Activated T-cell treated with anti-CD3 and anti-CD28 coated beads for 24 hours (primary cell): ENCODE data around the gene BRAT1.
A peak's percentile ranks its signal among the peaks of the same experiment; 100 is the strongest.

Experiments
- DNase-seq: peaks from one replicate; pipeline ENCODE4 v3.0.0-alpha.2; 2020; ENCODE audit warnings: low read depth

BRAT1 gene

GRCh38 chr7:2510130-2510776 lies 45.1 kb downstream of the BRAT1 start:
- no peak for DNase-seq

- no peak for DNase-seq
These were observed 45.9 kb downstream of the BRAT1 start for GRCh38 chr7:2509298-2509906.

DNA sequence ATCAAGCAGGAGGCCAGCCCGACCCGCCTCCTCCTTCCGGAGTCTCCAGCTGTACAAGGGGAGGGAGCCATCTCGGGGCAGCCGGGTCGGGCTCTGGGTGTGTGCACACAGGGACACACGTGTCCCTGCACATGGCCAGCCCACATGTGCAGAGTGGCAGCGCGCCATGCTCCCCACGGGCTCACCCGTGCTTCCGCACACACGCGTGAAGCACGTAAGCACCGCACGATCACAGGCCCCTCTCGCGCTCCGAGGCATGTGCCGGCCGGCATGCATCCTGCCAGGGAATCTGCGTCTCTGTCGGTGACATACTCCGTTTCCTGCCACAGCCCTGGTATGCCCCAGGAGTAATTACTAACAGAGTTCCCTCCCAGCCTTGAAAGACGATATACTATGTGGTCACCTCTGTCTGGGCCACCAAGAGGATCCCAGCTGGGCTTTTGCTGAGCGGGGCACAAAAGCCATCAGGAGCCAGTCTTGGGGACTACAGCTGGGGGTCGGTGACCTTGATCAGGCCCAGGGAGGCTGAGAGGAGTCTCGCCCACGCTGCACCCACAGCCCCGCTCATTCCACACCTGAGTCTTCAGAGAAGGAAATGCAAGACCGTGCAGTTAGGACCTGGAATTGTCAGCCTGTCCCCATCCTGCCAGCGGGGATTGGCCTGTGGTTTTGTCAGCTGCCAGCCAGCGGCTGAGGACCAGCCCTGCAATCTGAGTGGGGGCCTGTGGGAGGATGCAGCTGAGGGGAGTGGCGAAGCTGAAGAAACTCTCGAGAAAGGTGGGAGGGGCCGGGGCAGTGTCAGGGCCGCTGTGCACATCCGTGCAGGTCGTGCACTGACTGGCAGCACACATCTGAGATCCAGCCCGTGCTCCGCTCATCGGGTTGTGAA lies 46.8 kb downstream of the BRAT1 start:
- DNase-seq, result peak; percentile 51

DNA sequence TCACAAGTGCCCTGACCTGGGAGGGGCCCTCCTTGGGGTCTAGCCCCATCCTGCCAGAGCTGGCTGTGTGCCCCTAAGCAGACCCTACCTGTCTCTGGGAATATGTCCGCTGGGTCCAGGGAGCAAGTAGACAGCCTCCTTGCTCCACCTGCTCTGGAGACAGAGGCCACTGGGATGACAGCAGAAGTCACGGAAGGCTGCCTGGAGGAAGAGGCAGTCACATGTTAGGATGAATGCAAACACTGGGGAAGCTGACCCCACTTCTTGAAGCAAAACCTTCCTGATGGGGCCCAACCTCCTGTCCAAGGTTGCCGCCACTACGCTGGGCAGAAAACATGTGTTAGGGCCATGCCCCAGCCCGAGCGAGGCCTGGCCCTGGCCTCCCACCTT lies 47.4 kb downstream of the BRAT1 start:
- no peak for DNase-seq

DNA sequence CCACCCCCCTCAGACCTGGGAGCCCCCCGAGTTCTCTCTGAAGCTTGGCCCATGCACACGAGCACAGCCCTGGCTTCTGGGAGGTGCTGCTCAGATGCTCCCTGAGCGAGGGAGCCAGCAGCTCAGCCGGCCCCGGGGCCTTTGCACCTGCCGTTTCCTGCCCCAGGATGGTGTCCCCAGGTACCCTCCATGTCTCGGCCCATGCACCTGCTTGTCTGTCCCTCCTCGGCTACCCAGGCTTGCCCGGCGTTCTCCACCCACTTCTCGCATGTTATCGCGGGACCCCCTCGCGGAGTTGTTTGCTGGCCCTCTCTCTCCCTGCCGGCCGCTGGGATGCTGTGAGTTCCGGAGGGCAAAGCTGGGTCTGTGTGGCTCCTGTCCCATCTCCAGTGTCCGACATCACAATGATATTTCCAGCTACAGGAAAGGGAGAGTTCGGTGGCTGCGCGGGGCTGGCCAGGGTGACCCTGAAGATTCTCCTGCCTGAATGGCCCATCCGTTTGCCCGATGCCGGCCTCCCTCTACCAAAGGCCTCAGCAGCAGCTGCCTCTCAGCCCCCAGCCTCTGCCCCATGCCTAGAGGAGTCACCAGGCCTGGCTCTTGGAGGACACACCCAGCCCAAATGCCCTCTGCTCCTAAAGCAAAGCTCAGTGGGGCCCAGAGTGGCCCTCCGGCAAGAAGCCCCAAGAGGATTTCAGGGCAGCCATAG lies 48.0 kb downstream of the BRAT1 start:
- DNase-seq, result no peak

- DNase-seq, result no peak
These were observed 49.9 kb downstream of the BRAT1 start for GRCh38 chr7:2505401-2505800.

- no peak for DNase-seq
These were observed 50.4 kb downstream of the BRAT1 start for GRCh38 chr7:2504889-2505375.

GRCh38 chr7:2504128-2504888 lies 51.0 kb downstream of the BRAT1 start:
- no peak for DNase-seq

DNA sequence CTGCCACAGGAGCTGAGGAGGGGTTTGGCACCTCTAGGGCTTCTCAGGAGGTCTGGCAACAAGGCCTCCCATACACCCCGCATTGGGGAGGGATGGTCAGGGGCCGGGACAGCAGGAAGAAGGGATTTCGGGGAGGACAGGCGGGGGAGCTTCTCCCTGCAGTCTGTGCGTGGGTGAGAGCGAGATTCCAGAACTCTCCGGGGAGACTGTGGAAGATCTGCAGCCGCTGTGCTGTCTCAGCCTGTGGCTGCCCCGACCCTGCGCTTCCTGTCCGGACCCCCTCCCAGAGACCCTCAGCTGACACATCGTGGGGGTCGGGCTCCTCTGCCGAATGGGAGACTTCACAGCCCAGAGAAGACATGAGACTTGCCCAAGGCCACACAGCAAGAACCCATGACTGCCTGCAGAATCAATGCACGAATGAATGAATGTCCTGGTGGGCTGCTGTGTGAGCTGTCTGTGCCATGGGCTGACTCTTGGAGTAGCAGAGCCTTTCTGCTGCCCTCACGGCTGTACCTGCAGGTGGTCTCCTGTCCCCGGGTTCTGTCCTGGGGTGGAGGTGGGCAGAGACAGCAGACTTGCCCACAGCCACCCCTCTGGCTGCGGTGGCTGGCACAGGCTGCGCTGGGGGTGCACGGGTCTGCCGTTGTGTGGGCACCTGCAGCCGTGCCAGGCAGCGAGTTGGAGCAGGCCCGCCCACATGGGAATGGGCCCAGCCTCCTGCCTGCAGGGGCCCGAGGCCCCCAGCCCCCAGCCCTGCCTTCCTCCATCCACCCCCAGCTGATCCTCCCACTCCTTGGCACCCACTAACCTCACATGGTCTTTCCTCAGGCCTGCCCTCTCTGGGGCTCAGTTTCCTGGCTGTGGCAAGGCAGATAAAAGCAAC lies 52.0 kb downstream of the BRAT1 start:
- DNase-seq, result no peak

GRCh38 chr7:2502647-2502966 lies 52.7 kb downstream of the BRAT1 start:
- DNase-seq, result no peak

DNA sequence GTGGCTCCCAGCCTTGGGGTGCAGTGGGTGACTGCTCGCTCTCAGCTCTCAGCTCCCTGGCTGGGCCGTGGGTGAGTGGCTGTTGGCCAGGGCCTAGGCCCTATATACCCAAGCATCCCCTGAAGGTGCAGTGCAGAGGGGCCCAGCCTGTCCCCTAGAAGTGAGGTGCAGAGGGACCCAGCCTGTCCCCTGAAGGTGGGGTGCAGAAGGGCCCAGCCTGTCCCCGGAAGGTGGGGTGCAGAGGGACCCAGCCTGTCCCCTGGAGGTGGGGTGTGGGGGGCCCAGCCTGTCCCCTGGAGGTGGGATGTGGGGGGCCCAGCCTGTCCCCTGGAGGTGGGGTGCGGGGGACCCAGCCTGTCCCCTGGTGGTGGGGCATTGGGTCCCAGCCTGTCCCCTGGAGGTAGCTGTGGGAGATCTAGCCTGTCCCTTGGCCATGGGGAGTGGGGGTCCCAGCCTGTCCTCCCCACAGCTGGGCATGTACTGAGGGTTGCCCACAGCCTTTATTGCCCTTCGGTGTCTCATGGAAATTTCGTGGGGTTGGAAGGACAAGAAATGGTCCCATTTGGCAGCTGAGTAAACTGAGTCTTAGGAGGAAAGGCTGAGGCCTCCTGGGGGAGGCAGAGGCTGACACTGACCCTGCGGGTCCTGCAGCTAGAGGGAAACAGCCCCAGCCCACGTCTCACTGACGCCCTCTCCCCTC lies 53.2 kb downstream of the BRAT1 start:
- DNase-seq, result no peak

DNA sequence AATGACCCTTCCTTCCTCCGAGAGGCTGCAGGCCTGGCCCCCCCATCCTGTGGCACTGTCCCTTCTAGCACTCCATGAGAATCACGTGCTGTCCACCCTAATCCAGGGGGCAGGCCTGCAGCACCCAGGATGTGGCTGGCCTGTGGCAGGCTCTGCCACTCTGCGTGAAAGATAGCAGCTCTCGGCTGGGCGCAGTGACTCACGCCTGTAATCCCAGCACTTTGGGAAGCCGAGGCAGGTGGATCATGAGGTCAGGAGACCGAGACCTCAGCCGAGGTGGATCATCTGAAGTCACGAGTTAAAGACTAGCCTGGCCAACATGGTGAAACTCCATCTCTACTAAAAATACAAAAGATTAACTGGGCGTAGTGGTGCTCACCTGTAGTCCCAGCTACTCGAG lies 54.6 kb downstream of the BRAT1 start:
- no peak for DNase-seq

GRCh38 chr7:2499719-2500430 lies 55.4 kb downstream of the BRAT1 start:
- no peak for DNase-seq

DNA sequence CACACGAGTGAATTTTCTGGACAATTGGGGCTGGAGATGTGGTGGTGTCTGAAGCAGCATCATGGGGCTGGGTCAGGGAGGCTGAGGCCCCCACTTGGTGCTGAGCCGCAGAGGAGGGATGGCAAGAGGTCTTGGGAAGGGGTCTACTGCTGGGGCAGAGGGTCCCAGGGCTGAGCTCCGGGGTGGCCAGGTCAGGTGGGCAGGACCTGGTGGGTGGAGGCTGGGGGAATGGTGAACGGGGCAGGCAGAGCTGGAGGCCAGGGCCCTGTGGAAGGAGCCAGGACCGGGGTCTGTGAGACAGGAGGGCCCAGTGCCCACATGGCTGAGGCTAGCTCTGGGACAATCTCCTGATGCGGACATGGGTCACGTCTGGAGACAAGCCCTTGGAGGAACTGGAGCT lies 56.1 kb downstream of the BRAT1 start:
- no peak for DNase-seq

DNA sequence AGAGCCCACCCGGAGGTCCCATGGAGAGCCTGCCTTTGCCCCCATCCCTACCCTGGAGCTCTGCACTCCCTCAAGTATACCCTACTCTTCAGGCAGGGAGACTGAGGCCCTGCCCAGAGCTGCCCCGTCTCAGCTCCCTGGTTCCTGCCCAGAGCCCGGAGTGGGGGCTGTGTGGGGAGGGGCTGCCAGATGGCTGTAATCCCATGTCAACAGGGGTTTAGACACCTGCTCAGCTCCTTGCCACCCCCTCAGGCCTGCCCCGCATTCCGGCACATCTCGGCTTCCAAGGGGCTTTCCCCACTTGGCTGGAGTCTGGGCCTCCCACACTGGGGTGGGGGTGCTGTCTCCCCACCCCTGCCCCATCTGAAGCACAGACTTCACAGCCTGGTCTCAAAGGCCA lies 56.6 kb downstream of the BRAT1 start:
- DNase-seq, result no peak

GRCh38 chr7:2497500-2498336 lies 57.6 kb downstream of the BRAT1 start:
- DNase-seq, result no peak

- no peak for DNase-seq
These were observed 58.3 kb downstream of the BRAT1 start for GRCh38 chr7:2497065-2497464.

- DNase-seq, result no peak
These were observed 58.9 kb downstream of the BRAT1 start for GRCh38 chr7:2496375-2496774.
